Panc1 (cell line): ENCODE data around the gene TJP1. TPM values are rescaled to one million over a fixed set of nuclear protein-coding genes. Genes with fewer than 3 reads are reported as not detected.

Experiments used
- ATAC-seq: fragments of 200-7000 bp; cut with Tn5 transposase; 2 replicates; pipeline ENCODE4 v1.9.1; 2020; ENCODE audit warnings: mild to moderate bottlenecking, moderate library complexity
- BruUV-seq: library from RNA; stranded (reverse); fragments of 400-500 nt; replicated peaks from 2 replicates; lab custom pipeline; 2021; lab: Mats Ljungman, UMichigan
- CTCF ChIA-PET: fragments of 300-600 bp; sonication (Branson Sonifier 250); formaldehyde crosslinking; loops from one replicate; lab custom pipeline; 2022; ENCODE audit warnings: antibody characterized with exemption; lab: Charles Lee
- POLR2A ChIA-PET: fragments of 300-600 bp; sonication (Branson Sonifier 250); formaldehyde crosslinking; loops from one replicate; lab custom pipeline; 2022; ENCODE audit warnings: antibody characterized with exemption; lab: Charles Lee
- DNase-seq: peaks from one replicate; pipeline ENCODE4 v3.0.0-alpha.2; 2010; ENCODE audit warnings: low read depth, low spot score
- H3K27ac ChIP-seq: 2 replicates; pipeline ENCODE4 v1.5.1; 2011; ENCODE audit warnings: mild to moderate bottlenecking, low read length, inconsistent platforms
- H3K27me3 ChIP-seq: fragments of 200-500 bp; sonication (Bioruptor generic); 2 replicates; pipeline ENCODE4 v1.6.0; 2014; ENCODE audit warnings: low read length, inconsistent platforms; ENCODE audit not compliant: control insufficient read depth, insufficient read depth
- H3K36me3 ChIP-seq: fragments of 200-500 bp; sonication (Bioruptor generic); 2 replicates; pipeline ENCODE4 v1.5.1; 2014; ENCODE audit warnings: inconsistent platforms, mild to moderate bottlenecking, low read length, moderate library complexity; ENCODE audit not compliant: control insufficient read depth, insufficient read depth
- H3K4me1 ChIP-seq: 2 replicates; pipeline ENCODE4 v1.5.1; 2011; ENCODE audit warnings: inconsistent platforms, mild to moderate bottlenecking, low read length, moderate library complexity; ENCODE audit not compliant: control insufficient read depth, insufficient read depth
- H3K4me3 ChIP-seq, 2 experiments: 2 replicates each; pipeline ENCODE4 v1.5.1; 2011 to 2012; ENCODE audit warnings: low read depth in 2 of 2, low read length in 2 of 2, mild to moderate bottlenecking in 2 of 2, inconsistent platforms in 1 of 2, moderate library complexity in 1 of 2
- H3K9me3 ChIP-seq: fragments of 200-500 bp; sonication (Bioruptor generic); 2 replicates; pipeline ENCODE4 v1.5.1; 2014; ENCODE audit warnings: low read depth, mild to moderate bottlenecking, inconsistent platforms, low read length, moderate library complexity; ENCODE audit not compliant: control insufficient read depth, insufficient read depth
- POLR2AphosphoS5 ChIP-seq: IDR thresholded peaks from 2 replicates; pipeline ENCODE4 v1.6.1; 2012; ENCODE audit warnings: mild to moderate bottlenecking, low read depth, low read length, moderate library complexity
- SIN3A ChIP-seq: IDR thresholded peaks from 2 replicates; pipeline ENCODE4 v1.6.1; 2012; ENCODE audit warnings: low read depth, mild to moderate bottlenecking, low read length, moderate library complexity, borderline replicate concordance; ENCODE audit not compliant: insufficient read depth
- TCF7L2 ChIP-seq: IDR thresholded peaks from 2 replicates; pipeline ENCODE4 v1.6.1; 2011; ENCODE audit warnings: mild to moderate bottlenecking, low read depth, low read length, inconsistent platforms
- in situ Hi-C: cut with HindIII; loops from 2 replicates; pipeline ENCODE4 v1.10.0; 2016; ENCODE audit warnings: low sequenced_read_pairs, low pct_unique_long_range_greater_than_20kb
- intact Hi-C: fragments of 100-400 bp; cut with micrococcal nuclease; formaldehyde crosslinking; loops from one replicate; pipeline ENCODE4 v1.10.0; 2022; ENCODE audit not compliant: unreplicated experiment
- total RNA-seq: library from RNA; stranded (reverse); gene quantifications from one replicate; pipeline ENCODE4 v1.2.1, GENCODE V29; 2021; ENCODE audit not compliant: unreplicated experiment
- TF ChIP-seq, protein P1 (sequence below), 2 experiments: IDR thresholded peaks; 2 replicates each; pipeline ENCODE4 v1.6.1; 2011 to 2012; ENCODE audit warnings: low read depth in 2 of 2, control low read depth in 1 of 2, low read length in 1 of 2, mild to moderate bottlenecking in 1 of 2, moderate library complexity in 1 of 2; ENCODE audit not compliant: insufficient read depth in 1 of 2
- TF ChIP-seq, protein P2 (sequence below): fragments of 450-650 bp; IDR thresholded peaks from 2 replicates; pipeline ENCODE4 v1.5.1; 2017; ENCODE audit warnings: mild to moderate bottlenecking

Gene TJP1
- total RNA-seq, 1 experiment from 2014 or later: 79.1 TPM

DNA sequence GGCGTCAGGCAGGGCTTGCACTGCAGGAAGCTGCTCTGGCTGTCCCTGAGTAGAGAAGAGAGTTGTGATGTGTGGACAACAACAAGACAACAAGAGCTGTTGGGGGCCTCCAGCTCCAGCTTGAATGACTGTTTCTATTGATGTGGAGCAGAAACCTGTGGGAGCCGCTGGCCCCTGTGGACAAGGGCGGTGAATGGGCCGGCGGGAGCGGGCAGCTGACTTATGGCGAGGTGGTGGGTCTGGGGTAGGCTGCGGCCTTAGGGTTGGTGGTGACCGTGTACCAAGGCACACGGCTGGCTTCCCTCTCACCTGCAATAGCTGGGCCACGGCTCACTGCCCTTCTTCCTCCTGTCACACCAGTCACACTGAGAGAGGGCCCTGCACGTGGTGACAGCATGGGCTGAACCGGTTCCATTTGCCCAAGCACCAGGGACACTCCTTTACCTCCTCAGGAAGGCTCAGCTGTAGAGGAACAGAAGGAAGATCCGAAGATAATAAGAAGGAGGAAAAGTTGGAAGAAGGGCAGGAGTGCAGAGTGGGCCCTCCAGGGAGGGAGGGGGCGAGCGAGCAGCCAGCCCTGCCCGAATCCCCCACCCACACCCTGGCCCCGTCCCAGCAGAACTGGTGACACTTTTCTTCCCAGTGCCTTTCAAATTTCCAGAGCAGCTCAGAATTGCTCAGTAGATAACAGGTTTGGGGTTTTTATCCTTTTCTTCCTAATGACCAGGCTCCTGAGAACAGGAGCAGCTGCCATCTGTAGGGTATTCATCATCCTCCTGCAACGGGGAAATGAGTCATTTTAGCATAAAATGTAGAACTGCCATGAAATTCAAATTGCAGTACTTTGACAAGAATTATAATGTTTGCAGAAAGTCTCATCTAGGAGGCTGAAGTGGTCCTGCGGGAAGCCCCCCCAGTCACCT is 136.9 kb downstream of the TJP1 start:
- ATAC-seq (peak; percentile 31; the same call in 1 of the 2 replicates), DNase-seq (no peak)
- intact Hi-C loops: no loop called here
- H3K4me3 ChIP-seq: no peak overlapping the region
- ChIA-PET CTCF (no interaction called here), POLR2A (interaction anchor here (0.6 kb wide), 1 partner anchor 10 kb away, joined by 3 read pairs; no protein-coding TSS in a partner anchor)
- in situ Hi-C loops: no loop called here
- H3K4me1 ChIP-seq: no peaks in the 10 kb centered on the region
- no peaks in the 10 kb centered on the region for H3K36me3 ChIP-seq
- BruUV-seq: no TSS peak
- TF ChIP-seq SIN3A: no peak
- no peak for TF ChIP-seq TCF7L2
- TF ChIP-seq, protein P1, sequence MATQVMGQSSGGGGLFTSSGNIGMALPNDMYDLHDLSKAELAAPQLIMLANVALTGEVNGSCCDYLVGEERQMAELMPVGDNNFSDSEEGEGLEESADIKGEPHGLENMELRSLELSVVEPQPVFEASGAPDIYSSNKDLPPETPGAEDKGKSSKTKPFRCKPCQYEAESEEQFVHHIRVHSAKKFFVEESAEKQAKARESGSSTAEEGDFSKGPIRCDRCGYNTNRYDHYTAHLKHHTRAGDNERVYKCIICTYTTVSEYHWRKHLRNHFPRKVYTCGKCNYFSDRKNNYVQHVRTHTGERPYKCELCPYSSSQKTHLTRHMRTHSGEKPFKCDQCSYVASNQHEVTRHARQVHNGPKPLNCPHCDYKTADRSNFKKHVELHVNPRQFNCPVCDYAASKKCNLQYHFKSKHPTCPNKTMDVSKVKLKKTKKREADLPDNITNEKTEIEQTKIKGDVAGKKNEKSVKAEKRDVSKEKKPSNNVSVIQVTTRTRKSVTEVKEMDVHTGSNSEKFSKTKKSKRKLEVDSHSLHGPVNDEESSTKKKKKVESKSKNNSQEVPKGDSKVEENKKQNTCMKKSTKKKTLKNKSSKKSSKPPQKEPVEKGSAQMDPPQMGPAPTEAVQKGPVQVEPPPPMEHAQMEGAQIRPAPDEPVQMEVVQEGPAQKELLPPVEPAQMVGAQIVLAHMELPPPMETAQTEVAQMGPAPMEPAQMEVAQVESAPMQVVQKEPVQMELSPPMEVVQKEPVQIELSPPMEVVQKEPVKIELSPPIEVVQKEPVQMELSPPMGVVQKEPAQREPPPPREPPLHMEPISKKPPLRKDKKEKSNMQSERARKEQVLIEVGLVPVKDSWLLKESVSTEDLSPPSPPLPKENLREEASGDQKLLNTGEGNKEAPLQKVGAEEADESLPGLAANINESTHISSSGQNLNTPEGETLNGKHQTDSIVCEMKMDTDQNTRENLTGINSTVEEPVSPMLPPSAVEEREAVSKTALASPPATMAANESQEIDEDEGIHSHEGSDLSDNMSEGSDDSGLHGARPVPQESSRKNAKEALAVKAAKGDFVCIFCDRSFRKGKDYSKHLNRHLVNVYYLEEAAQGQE (IDR thresholded peaks at IDR 0.05; ENCODE audit: insufficient read depth in 1 of 2, low read depth in 2 of 2, low read length in 1 of 2): no peak
- TF ChIP-seq POLR2AphosphoS5: no peak
- TF ChIP-seq, protein P2, sequence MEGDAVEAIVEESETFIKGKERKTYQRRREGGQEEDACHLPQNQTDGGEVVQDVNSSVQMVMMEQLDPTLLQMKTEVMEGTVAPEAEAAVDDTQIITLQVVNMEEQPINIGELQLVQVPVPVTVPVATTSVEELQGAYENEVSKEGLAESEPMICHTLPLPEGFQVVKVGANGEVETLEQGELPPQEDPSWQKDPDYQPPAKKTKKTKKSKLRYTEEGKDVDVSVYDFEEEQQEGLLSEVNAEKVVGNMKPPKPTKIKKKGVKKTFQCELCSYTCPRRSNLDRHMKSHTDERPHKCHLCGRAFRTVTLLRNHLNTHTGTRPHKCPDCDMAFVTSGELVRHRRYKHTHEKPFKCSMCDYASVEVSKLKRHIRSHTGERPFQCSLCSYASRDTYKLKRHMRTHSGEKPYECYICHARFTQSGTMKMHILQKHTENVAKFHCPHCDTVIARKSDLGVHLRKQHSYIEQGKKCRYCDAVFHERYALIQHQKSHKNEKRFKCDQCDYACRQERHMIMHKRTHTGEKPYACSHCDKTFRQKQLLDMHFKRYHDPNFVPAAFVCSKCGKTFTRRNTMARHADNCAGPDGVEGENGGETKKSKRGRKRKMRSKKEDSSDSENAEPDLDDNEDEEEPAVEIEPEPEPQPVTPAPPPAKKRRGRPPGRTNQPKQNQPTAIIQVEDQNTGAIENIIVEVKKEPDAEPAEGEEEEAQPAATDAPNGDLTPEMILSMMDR: no peak
- H3K27ac ChIP-seq: no peak overlapping the region
- no peaks in the 10 kb centered on the region for H3K27me3 ChIP-seq
- no peaks in the 10 kb centered on the region for H3K9me3 ChIP-seq

DNA sequence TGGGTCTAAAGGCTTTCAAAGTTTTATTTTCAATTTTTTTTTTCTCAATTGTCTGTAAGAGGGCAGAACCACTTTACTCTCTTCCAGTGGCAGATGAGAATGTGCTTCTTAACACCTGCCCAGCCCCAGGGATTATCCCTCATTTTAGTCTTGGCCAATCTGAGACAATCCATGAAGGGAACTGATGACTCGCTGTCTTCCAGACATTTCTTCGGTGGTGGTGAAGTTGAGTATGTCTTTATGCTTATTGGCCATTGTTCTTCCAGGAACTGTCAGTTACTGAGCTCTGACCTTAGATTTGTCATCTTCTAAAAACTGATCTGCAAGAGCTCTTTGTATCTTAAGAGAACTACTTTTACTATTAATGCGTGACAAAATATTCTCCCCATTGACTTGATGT is 139.5 kb downstream of the TJP1 start:
- in situ Hi-C loops: no loop called here

More for the DNA sequence above, 139.5 kb downstream of the TJP1 start:
- H3K9me3 ChIP-seq: no peaks in the 10 kb centered on the region
- no peak for TF ChIP-seq SIN3A
- TF ChIP-seq, protein P2: no peak
- TF ChIP-seq, protein P1 (IDR thresholded peaks at IDR 0.05; ENCODE audit: insufficient read depth in 1 of 2, low read depth in 2 of 2, low read length in 1 of 2): no peak
- TF ChIP-seq TCF7L2: no peak
- no peak for TF ChIP-seq POLR2AphosphoS5
- no TSS peak for BruUV-seq
- H3K36me3 ChIP-seq: no peaks in the 10 kb centered on the region
- H3K4me1 ChIP-seq: no peaks in the 10 kb centered on the region
- POLR2A ChIA-PET: interaction anchor here (0.7 kb wide), 1 partner anchor 200 kb away, joined by 3 read pairs; no protein-coding TSS in a partner anchor
- CTCF ChIA-PET: no interaction called here
- ATAC-seq (no peak), DNase-seq (no peak)
- no peak overlapping the region for H3K27ac ChIP-seq
- no peak overlapping the region for H3K4me3 ChIP-seq
- no peaks in the 10 kb centered on the region for H3K27me3 ChIP-seq
- intact Hi-C loops: no loop called here
